CD8-positive, alpha-beta memory T cell (primary cell): ENCODE measurements around the gene KLHL29. TPM values are rescaled to one million over a fixed set of nuclear protein-coding genes. Genes with fewer than 3 reads are reported as not detected.

Source experiments
- CTCF ChIA-PET: fragments of 350-600 bp; sonication (Branson Sonifier 250); formaldehyde crosslinking; loops from one replicate; lab custom pipeline; 2021; ENCODE audit warnings: antibody characterized with exemption; lab: Charles Lee
- POLR2A ChIA-PET: fragments of 350-600 bp; sonication (Branson Sonifier 250); formaldehyde crosslinking; loops from one replicate; lab custom pipeline; 2021; ENCODE audit warnings: antibody characterized with exemption; lab: Charles Lee
- DNase-seq, 5 donors: peaks; one replicate each; pipeline versions ENCODE4 v3.0.0 to v3.0.0-alpha.2; 2020 to 2022; ENCODE audit warnings: mixed read lengths in 1 of 5
- H3K27ac ChIP-seq: one replicate; pipeline ENCODE4 v1.7.0; 2013; ENCODE audit warnings: low read depth, mild to moderate bottlenecking, low read length, moderate library complexity
- H3K27me3 ChIP-seq: 2 replicates; pipeline ENCODE4 v1.7.0; 2013; ENCODE audit warnings: low read length, mild to moderate bottlenecking; ENCODE audit not compliant: insufficient read depth, poor library complexity, severe bottlenecking
- H3K36me3 ChIP-seq: 2 replicates; pipeline ENCODE4 v1.7.0; 2013; ENCODE audit warnings: mild to moderate bottlenecking, low read length, moderate library complexity; ENCODE audit not compliant: insufficient read depth
- H3K4me1 ChIP-seq: 2 replicates; pipeline ENCODE4 v1.7.0; 2013; ENCODE audit warnings: mild to moderate bottlenecking, low read length, moderate library complexity; ENCODE audit not compliant: insufficient read depth
- H3K4me3 ChIP-seq: 2 replicates; pipeline ENCODE4 v1.7.0; 2013; ENCODE audit warnings: mild to moderate bottlenecking, low read length
- H3K9me3 ChIP-seq: 2 replicates; pipeline ENCODE4 v1.7.0; 2013; ENCODE audit warnings: mild to moderate bottlenecking, low read length
- H3K27ac Mint-ChIP-seq, 8 donors: one replicate each; pipeline ENCODE4 v1.8.0; 2020 to 2021; ENCODE audit warnings: mixed read lengths in 8 of 8, mild to moderate bottlenecking in 6 of 8, inconsistent platforms in 3 of 8, moderate library complexity in 3 of 8
- H3K27me3 Mint-ChIP-seq, 2 donors: one replicate each; pipeline ENCODE4 v1.8.0; 2020 to 2021; ENCODE audit warnings: mixed read lengths in 2 of 2, mild to moderate bottlenecking in 1 of 2, moderate library complexity in 1 of 2
- H3K36me3 Mint-ChIP-seq, 3 donors: one replicate each; pipeline ENCODE4 v1.8.0; 2020 to 2021; ENCODE audit warnings: mixed read lengths in 3 of 3, inconsistent platforms in 1 of 3, mild to moderate bottlenecking in 1 of 3
- H3K4me1 Mint-ChIP-seq, 3 donors: one replicate each; pipeline ENCODE4 v1.8.0; 2020 to 2021; ENCODE audit warnings: mixed read lengths in 3 of 3, inconsistent platforms in 1 of 3, mild to moderate bottlenecking in 1 of 3
- H3K4me3 Mint-ChIP-seq, 7 donors: one replicate each; pipeline ENCODE4 v1.8.0; 2020 to 2021; ENCODE audit warnings: mixed read lengths in 7 of 7, mild to moderate bottlenecking in 6 of 7, moderate library complexity in 4 of 7, inconsistent platforms in 2 of 7
- H3K9me3 Mint-ChIP-seq, 5 donors: one replicate each; pipeline ENCODE4 v1.8.0; 2020 to 2022; ENCODE audit warnings: mixed read lengths in 5 of 5, mild to moderate bottlenecking in 3 of 5, moderate library complexity in 2 of 5, inconsistent platforms in 1 of 5
- polyA plus RNA-seq: library from polyadenylated mRNA; unstranded; fragments of 300-500 nt; fragmentation: Illumina TruSeq; gene quantifications from one replicate; pipeline ENCODE4 v1.2.3, GENCODE V29; 2021
- total RNA-seq, 2 experiments: library from RNA; stranded (reverse); gene quantifications; one replicate each; pipeline ENCODE4 v1.2.3, GENCODE V29; 2021

Gene KLHL29
- total and polyA plus RNA-seq, 3 experiments from 2014 or later: 0.11 to 0.21 (median 0.13) TPM

- Mint-ChIP-seq H3K27me3 (no peaks in the 10 kb centered on the region), H3K36me3 (peaks cover 5 to 11% (median 6%) of the 10 kb centered on the region in 3 donors), H3K4me3 (no peak overlapping the region), H3K9me3 (no peaks in the 10 kb centered on the region), H3K27ac (no peak overlapping the region), H3K4me1 (peaks cover 2 to 8% (median 5%) of the 10 kb centered on the region in 3 donors)
- POLR2A ChIA-PET: no interaction called here
- H3K27me3 ChIP-seq: no peaks in the 10 kb centered on the region
- DNase-seq: no peak
- CTCF ChIA-PET: no interaction called here
- no peaks in the 10 kb centered on the region for H3K4me1 ChIP-seq
- H3K36me3 ChIP-seq: no peaks in the 10 kb centered on the region
- no peak overlapping the region for H3K4me3 ChIP-seq
- no peaks in the 10 kb centered on the region for H3K9me3 ChIP-seq
- no peak overlapping the region for H3K27ac ChIP-seq
Measured at GRCh38 chr2:23688486-23689130, 303.6 kb downstream of the KLHL29 start.

GRCh38 chr2:23689131-23689700 lies 304.2 kb downstream of the KLHL29 start:
- no peak overlapping the region for H3K4me3 Mint-ChIP-seq
- no peaks in the 10 kb centered on the region for H3K9me3 Mint-ChIP-seq
- H3K36me3 ChIP-seq: no peaks in the 10 kb centered on the region
- H3K9me3 ChIP-seq: no peaks in the 10 kb centered on the region
- peaks cover 5 to 11% (median 6%) of the 10 kb centered on the region in 3 donors for H3K36me3 Mint-ChIP-seq
- H3K27me3 ChIP-seq: no peaks in the 10 kb centered on the region
- H3K4me3 ChIP-seq: no peak overlapping the region
- DNase-seq: no peak
- CTCF ChIA-PET: no interaction called here
- peak overlapping the region in 1 of 8 donors; percentile 83 for H3K27ac Mint-ChIP-seq
- no peak overlapping the region for H3K27ac ChIP-seq
- no peaks in the 10 kb centered on the region for H3K4me1 ChIP-seq
- no peaks in the 10 kb centered on the region for H3K27me3 Mint-ChIP-seq
- H3K4me1 Mint-ChIP-seq: peaks cover 2 to 5% (median 4%) of the 10 kb centered on the region in 3 donors
- POLR2A ChIA-PET: no interaction called here

- peaks cover 5 to 11% (median 6%) of the 10 kb centered on the region in 3 donors for H3K36me3 Mint-ChIP-seq
- CTCF ChIA-PET: no interaction called here
- Histone ChIP-seq H3K9me3 (no peaks in the 10 kb centered on the region), H3K36me3 (no peaks in the 10 kb centered on the region), H3K4me1 (no peaks in the 10 kb centered on the region), H3K27me3 (no peaks in the 10 kb centered on the region), H3K27ac (no peak overlapping the region), H3K4me3 (no peak overlapping the region)
- POLR2A ChIA-PET: no interaction called here
- no peaks in the 10 kb centered on the region for H3K9me3 Mint-ChIP-seq
- no peak for DNase-seq
- peaks cover 0 to 2% (median 0%) of the 10 kb centered on the region in 3 donors for H3K4me1 Mint-ChIP-seq
- no peak overlapping the region for H3K4me3 Mint-ChIP-seq
- H3K27me3 Mint-ChIP-seq: no peaks in the 10 kb centered on the region
- H3K27ac Mint-ChIP-seq: no peak overlapping the region
Measured at GRCh38 chr2:23689891-23690290, 304.9 kb downstream of the KLHL29 start.

GRCh38 chr2:23690421-23691105 lies 305.6 kb downstream of the KLHL29 start:
- H3K36me3 Mint-ChIP-seq: peaks cover 5 to 11% (median 6%) of the 10 kb centered on the region in 3 donors
- peaks cover 0 to 2% (median 0%) of the 10 kb centered on the region in 3 donors for H3K4me1 Mint-ChIP-seq
- no peak for DNase-seq
- no peak overlapping the region for H3K4me3 Mint-ChIP-seq
- Histone ChIP-seq H3K36me3 (no peaks in the 10 kb centered on the region), H3K9me3 (no peaks in the 10 kb centered on the region), H3K4me1 (no peaks in the 10 kb centered on the region), H3K27me3 (no peaks in the 10 kb centered on the region), H3K27ac (no peak overlapping the region), H3K4me3 (no peak overlapping the region)
- H3K27ac Mint-ChIP-seq: no peak overlapping the region
- H3K9me3 Mint-ChIP-seq: no peaks in the 10 kb centered on the region
- CTCF ChIA-PET: no interaction called here
- POLR2A ChIA-PET: no interaction called here
- H3K27me3 Mint-ChIP-seq: no peaks in the 10 kb centered on the region

- ChIA-PET CTCF (no interaction called here), POLR2A (no interaction called here)
- H3K4me3 ChIP-seq: no peak overlapping the region
- no peak overlapping the region for H3K27ac ChIP-seq
- no peaks in the 10 kb centered on the region for H3K27me3 ChIP-seq
- H3K4me1 ChIP-seq: no peaks in the 10 kb centered on the region
- no peaks in the 10 kb centered on the region for H3K9me3 Mint-ChIP-seq
- no peak overlapping the region for H3K4me3 Mint-ChIP-seq
- peaks cover 5 to 11% (median 6%) of the 10 kb centered on the region in 3 donors for H3K36me3 Mint-ChIP-seq
- no peaks in the 10 kb centered on the region for H3K27me3 Mint-ChIP-seq
- DNase-seq: no peak
- no peaks in the 10 kb centered on the region for H3K9me3 ChIP-seq
- H3K4me1 Mint-ChIP-seq: peaks cover 0 to 2% (median 0%) of the 10 kb centered on the region in 3 donors
- H3K36me3 ChIP-seq: no peaks in the 10 kb centered on the region
- no peak overlapping the region for H3K27ac Mint-ChIP-seq
Measured at GRCh38 chr2:23691106-23691470, 306.1 kb downstream of the KLHL29 start.

- Histone ChIP-seq H3K9me3 (no peaks in the 10 kb centered on the region), H3K4me1 (no peaks in the 10 kb centered on the region), H3K4me3 (no peak overlapping the region), H3K36me3 (no peaks in the 10 kb centered on the region), H3K27ac (no peak overlapping the region), H3K27me3 (no peaks in the 10 kb centered on the region)
- Mint-ChIP-seq H3K27me3 (no peaks in the 10 kb centered on the region), H3K27ac (peak overlapping the region in 1 of 8 donors; percentile 85), H3K4me1 (no peaks in the 10 kb centered on the region), H3K4me3 (no peak overlapping the region), H3K9me3 (no peaks in the 10 kb centered on the region), H3K36me3 (peaks cover 5 to 12% (median 6%) of the 10 kb centered on the region in 3 donors)
- CTCF ChIA-PET: no interaction called here
- POLR2A ChIA-PET: no interaction called here
- no peak for DNase-seq
Measured at GRCh38 chr2:23691565-23691964, 306.6 kb downstream of the KLHL29 start.

GRCh38 chr2:23692263-23692662 lies 307.3 kb downstream of the KLHL29 start:
- Histone ChIP-seq H3K4me1 (no peaks in the 10 kb centered on the region), H3K27me3 (no peaks in the 10 kb centered on the region), H3K9me3 (no peaks in the 10 kb centered on the region), H3K4me3 (no peak overlapping the region), H3K27ac (no peak overlapping the region), H3K36me3 (no peaks in the 10 kb centered on the region)
- peak overlapping the region in 1 of 7 donors; percentile 72 for H3K4me3 Mint-ChIP-seq
- peaks cover 5 to 12% (median 6%) of the 10 kb centered on the region in 3 donors for H3K36me3 Mint-ChIP-seq
- H3K27ac Mint-ChIP-seq: no peak overlapping the region
- H3K4me1 Mint-ChIP-seq: no peaks in the 10 kb centered on the region
- no peaks in the 10 kb centered on the region for H3K27me3 Mint-ChIP-seq
- CTCF ChIA-PET: no interaction called here
- POLR2A ChIA-PET: no interaction called here
- H3K9me3 Mint-ChIP-seq: no peaks in the 10 kb centered on the region
- DNase-seq: no peak

- Histone ChIP-seq H3K4me3 (no peak overlapping the region), H3K9me3 (no peaks in the 10 kb centered on the region), H3K27me3 (no peaks in the 10 kb centered on the region), H3K4me1 (no peaks in the 10 kb centered on the region), H3K36me3 (no peaks in the 10 kb centered on the region), H3K27ac (no peak overlapping the region)
- ChIA-PET CTCF (no interaction called here), POLR2A (no interaction called here)
- no peaks in the 10 kb centered on the region for H3K27me3 Mint-ChIP-seq
- H3K9me3 Mint-ChIP-seq: no peaks in the 10 kb centered on the region
- no peaks in the 10 kb centered on the region for H3K4me1 Mint-ChIP-seq
- DNase-seq: no peak
- H3K27ac Mint-ChIP-seq: peak overlapping the region in 1 of 8 donors; percentile 36
- peaks cover 5 to 12% (median 6%) of the 10 kb centered on the region in 3 donors for H3K36me3 Mint-ChIP-seq
- no peak overlapping the region for H3K4me3 Mint-ChIP-seq
Measured at GRCh38 chr2:23692851-23693605, 308.0 kb downstream of the KLHL29 start.
